K562 (cell line): ENCODE data around the gene KAZALD1. TPM values are rescaled to one million over a fixed set of nuclear protein-coding genes. Genes with fewer than 3 reads are reported as not detected.

Experiments
- ATAC-seq: fragments of 200-7000 bp; cut with Tn5 transposase; 3 replicates; pipeline ENCODE4 v1.9.1; 2020; ENCODE audit warnings: moderate library complexity
- BruUV-seq: library from RNA; stranded (reverse); fragments of 400-500 nt; replicated peaks from 2 replicates; lab custom pipeline; 2021; lab: Mats Ljungman, UMichigan
- CTCF ChIA-PET: fragments of 300-600 bp; formaldehyde crosslinking; extraction: SDS; loops from one replicate; lab custom pipeline; 2021; ENCODE audit warnings: low intra/inter-chr PET ratio; lab: Yijun Ruan, JAX
- POLR2A ChIA-PET: fragments of 300-600, 350-650 bp; sonication (Branson Sonifier 250); formaldehyde crosslinking; extraction: SDS; loops from one replicate; lab custom pipeline; 2021; ENCODE audit warnings: antibody characterized with exemption, inconsistent platforms; lab: Yijun Ruan, JAX
- DNase-seq, 4 experiments: peaks; one replicate each; pipeline versions ENCODE4 v3.0.0 to v3.0.0-alpha.2; 2011 to 2018; ENCODE audit warnings: low spot score in 3 of 4, mixed read lengths in 3 of 4; ENCODE audit errors: extremely low read depth in 1 of 4
- FAIRE-seq: peaks from 2 replicates; lab custom pipeline; 2011; peaks lifted over from hg19 to GRCh38; lab: Jason Lieb, UNC
- H2AFZ ChIP-seq: 2 replicates; pipeline ENCODE4 v1.6.0; 2011; ENCODE audit warnings: low read depth, low read length, control low read depth, inconsistent platforms
- H3K27ac ChIP-seq: fragments of 200-600 bp; 3 replicates; pipeline ENCODE4 v1.8.0; 2011; ENCODE audit warnings: low read depth, mild to moderate bottlenecking, control low read depth, inconsistent platforms, low read length, moderate library complexity, mixed read lengths; ENCODE audit errors: extremely low read depth
- H3K27me3 ChIP-seq, 2 experiments: fragments of 300-600 bp in 1 of 2; 2 replicates in 1 of 2; 3 replicates in 1 of 2; pipeline versions ENCODE4 v1.6.0 to v1.8.0; 2011; ENCODE audit warnings: inconsistent platforms in 2 of 2, low read length in 2 of 2, mild to moderate bottlenecking in 1 of 2, mixed read lengths in 1 of 2, moderate library complexity in 1 of 2; ENCODE audit not compliant: control insufficient read depth in 2 of 2, insufficient read depth in 2 of 2
- H3K36me3 ChIP-seq: fragments of 300-600 bp; 3 replicates; pipeline ENCODE4 v1.8.0; 2011; ENCODE audit warnings: mild to moderate bottlenecking, low read length, inconsistent platforms; ENCODE audit not compliant: control insufficient read depth, insufficient read depth
- H3K4me1 ChIP-seq, 2 experiments: fragments of 200-600 bp in 1 of 2; replicated peaks in 1 of 2; 2 replicates in 1 of 2; 3 replicates in 1 of 2; pipeline versions ENCODE4 v1.5.1 to v1.8.0; 2011; ENCODE audit warnings: inconsistent platforms in 2 of 2, low read length in 2 of 2, mild to moderate bottlenecking in 1 of 2, mixed read lengths in 1 of 2, moderate library complexity in 1 of 2; ENCODE audit not compliant: control insufficient read depth in 2 of 2, insufficient read depth in 2 of 2
- H3K4me2 ChIP-seq: 2 replicates; pipeline ENCODE4 v1.6.1; 2011; ENCODE audit warnings: low read length, control low read depth, inconsistent platforms, mixed read lengths; ENCODE audit not compliant: insufficient read depth
- H3K4me3 ChIP-seq: fragments of 200-600 bp; sonication (generic), shearing (Covaris generic); 2 replicates; pipeline ENCODE4 v1.5.1; 2016; ENCODE audit warnings: control low read depth, inconsistent platforms
- H3K79me2 ChIP-seq: fragments of 200-600 bp; 3 replicates; pipeline ENCODE4 v1.8.0; 2011; ENCODE audit warnings: low read length, inconsistent platforms; ENCODE audit not compliant: control insufficient read depth, insufficient read depth
- H3K9ac ChIP-seq, 2 experiments: 2 replicates each; pipeline versions ENCODE4 v1.6.0 to v1.6.1; 2011; ENCODE audit warnings: low read depth in 2 of 2, low read length in 2 of 2, control low read depth in 1 of 2, inconsistent platforms in 1 of 2, mild to moderate bottlenecking in 1 of 2, mixed read lengths in 1 of 2; ENCODE audit not compliant: insufficient read depth in 1 of 2
- H3K9me1 ChIP-seq: one replicate; pipeline ENCODE4 v1.6.0; 2011; ENCODE audit warnings: inconsistent platforms, mild to moderate bottlenecking, low read length, moderate library complexity; ENCODE audit not compliant: control insufficient read depth, insufficient read depth
- H3K9me3 ChIP-seq: replicated peaks from 2 replicates; pipeline ENCODE4 v1.5.1; 2011; ENCODE audit warnings: low read depth, low read length, inconsistent platforms; ENCODE audit not compliant: control insufficient read depth, insufficient read depth
- H4K20me1 ChIP-seq: replicated peaks from 2 replicates; pipeline ENCODE4 v1.6.1; 2011; ENCODE audit warnings: low read length, inconsistent platforms, mixed read lengths; ENCODE audit not compliant: control insufficient read depth, insufficient read depth
- BDP1 ChIP-seq: IDR thresholded peaks from 3 replicates; pipeline ENCODE4 v1.6.1; 2011; ENCODE audit not compliant: insufficient read length, insufficient read depth
- FOXM1 ChIP-seq, 2 experiments: fragments of 450-650 bp in 1 of 2; sonication (generic) in 1 of 2; formaldehyde crosslinking in 1 of 2; IDR thresholded peaks; 2 replicates each; pipeline versions ENCODE4 v1.6.1 to v1.9.0; 2017 to 2022; ENCODE audit warnings: low read depth in 2 of 2, mild to moderate bottlenecking in 2 of 2, missing genetic modification reagents in 1 of 2, moderate library complexity in 1 of 2
- GATAD2B ChIP-seq: fragments of 450-650 bp; IDR thresholded peaks from 2 replicates; pipeline ENCODE4 v1.6.1; 2017; ENCODE audit warnings: mild to moderate bottlenecking, borderline replicate concordance
- KDM1A ChIP-seq, 2 experiments: fragments of 450-650 bp; IDR thresholded peaks; 2 replicates each; pipeline ENCODE4 v1.6.1; 2016; ENCODE audit warnings: mild to moderate bottlenecking in 2 of 2
- MEF2D ChIP-seq: conservative IDR thresholded peaks from 2 replicates; pipeline ENCODE4 v1.6.1; 2016; ENCODE audit warnings: low read depth, missing genetic modification characterization, missing compliant biosample characterization
- RNF2 ChIP-seq: sonication (generic); IDR thresholded peaks from 2 replicates; pipeline ENCODE4 v1.6.1; 2016
- TCF3 ChIP-seq: sonication (generic); formaldehyde crosslinking; IDR thresholded peaks from 2 replicates; pipeline ENCODE4 v1.4.0; 2020; ENCODE audit warnings: mild to moderate bottlenecking, missing genetic modification reagents
- TEAD4 ChIP-seq, 2 experiments: sonication (generic) in 1 of 2; formaldehyde crosslinking in 1 of 2; IDR thresholded peaks; 2 replicates each; pipeline versions ENCODE4 v1.6.1 to v1.8.0; 2012 to 2022; ENCODE audit warnings: borderline replicate concordance in 1 of 2, inconsistent platforms in 1 of 2, low read length in 1 of 2, mild to moderate bottlenecking in 1 of 2, missing genetic modification reagents in 1 of 2
- ZNF445 ChIP-seq: fragments of 250-450 bp; sonication (Bioruptor Pico); IDR thresholded peaks from 2 replicates; pipeline ENCODE4 v1.4.0; 2020; ENCODE audit warnings: low read depth, mild to moderate bottlenecking, moderate library complexity
- WGBS: fragments of 100-300 bp; shearing (Covaris generic); methylation state at CpG from one replicate; pipeline ENCODE4 v1.1.6; 2016; ENCODE audit warnings: low coverage, mixed read lengths; ENCODE audit not compliant: insufficient coverage; ENCODE audit errors: missing lambda C conversion rate; 5-methylcytosine and 5-hydroxymethylcytosine counted together
- in situ Hi-C: fragments of 300-500 bp; cut with MboI; formaldehyde crosslinking; loops from 4 replicates; pipeline ENCODE4 v1.15.0; 2018; ENCODE audit warnings: inconsistent platforms, mixed read lengths
- intact Hi-C: fragments of 100-400 bp; cut with micrococcal nuclease; formaldehyde crosslinking; loops from 2 replicates; pipeline ENCODE4 v1.14.2; 2022
- polyA plus RNA-seq, 8 experiments: library from polyadenylated mRNA; depleted of rRNA in 4 of 8; stranded (reverse) in 5 of 8; unstranded in 3 of 8; fragments of >200 nt; fragmentation: Nextera tagmentation in 2 of 8; fragmentation: Illumina TruSeq in 1 of 8; extraction: Ambion mirVana in 2 of 8; extraction: Trizol in 1 of 8; gene quantifications; 2 replicates each; pipeline versions ENCODE4 v1.2.1 to v1.2.3, GENCODE V29; 2011 to 2014; ENCODE audit warnings: inconsistent platforms in 1 of 8, missing spikeins in 1 of 8
- total RNA-seq, 7 experiments: library from RNA; depleted of rRNA in 6 of 7; stranded (reverse); fragments of >200 nt in 6 of 7; fragmentation: Illumina TruSeq in 2 of 7; extraction: Trizol in 2 of 7; gene quantifications; 2 replicates each; pipeline versions ENCODE4 v1.2.1 to v1.2.3, GENCODE V29; 2011 to 2021; ENCODE audit warnings: low replicate concordance in 1 of 7
- TF ChIP-seq, protein P1 (sequence below): fragments of 200-800 bp; sonication (Bioruptor generic); IDR thresholded peaks from 2 replicates; pipeline ENCODE4 v1.6.1; 2017; ENCODE audit warnings: missing genetic modification characterization, missing compliant biosample characterization
- TF ChIP-seq, protein P2 (sequence below), 2 experiments: fragments of 450-650 bp; IDR thresholded peaks; 2 replicates each; pipeline ENCODE4 v1.6.1; 2016; ENCODE audit warnings: mild to moderate bottlenecking in 2 of 2, borderline replicate concordance in 1 of 2, low read depth in 1 of 2, moderate library complexity in 1 of 2

The KAZALD1 gene
- total and polyA plus RNA-seq, 9 of the 15 experiments (the other 6 are each of a cell fraction or from before 2014, with no cell fraction given) = 0.15 to 10.0 (median 4.9) TPM

DNA sequence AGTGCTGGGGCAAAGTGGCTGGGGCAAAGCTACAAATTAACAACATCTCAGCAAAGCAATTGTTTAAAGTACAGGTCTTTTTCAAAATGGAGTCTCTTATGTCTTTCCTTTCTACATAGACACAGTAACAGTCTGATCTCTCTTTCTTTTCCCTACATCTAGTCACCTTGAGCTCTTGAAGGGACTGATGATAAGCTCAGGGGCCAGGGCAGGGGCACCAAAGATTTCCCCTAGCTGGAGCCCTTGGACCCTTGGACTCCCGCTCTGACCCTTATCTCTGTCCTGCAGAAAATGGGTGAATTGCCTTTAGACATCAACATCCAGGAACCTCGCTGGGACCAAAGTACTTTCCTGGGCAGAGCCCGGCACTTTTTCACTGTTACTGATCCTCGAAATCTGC is 27.4 kb upstream of the KAZALD1 start (continued):
- TF ChIP-seq KDM1A (IDR thresholded peaks at IDR 0.05) (peak in 1 of 2 experiments; percentile 29; a peak in 1 of 4 replicates), MEF2D (tag) (0 out of 2 replicates have a peak, but pooled peaks have one; percentile 47), TCF3 (peak; percentile 34; the same call in 1 of the 2 replicates)
- TF ChIP-seq, protein P1, sequence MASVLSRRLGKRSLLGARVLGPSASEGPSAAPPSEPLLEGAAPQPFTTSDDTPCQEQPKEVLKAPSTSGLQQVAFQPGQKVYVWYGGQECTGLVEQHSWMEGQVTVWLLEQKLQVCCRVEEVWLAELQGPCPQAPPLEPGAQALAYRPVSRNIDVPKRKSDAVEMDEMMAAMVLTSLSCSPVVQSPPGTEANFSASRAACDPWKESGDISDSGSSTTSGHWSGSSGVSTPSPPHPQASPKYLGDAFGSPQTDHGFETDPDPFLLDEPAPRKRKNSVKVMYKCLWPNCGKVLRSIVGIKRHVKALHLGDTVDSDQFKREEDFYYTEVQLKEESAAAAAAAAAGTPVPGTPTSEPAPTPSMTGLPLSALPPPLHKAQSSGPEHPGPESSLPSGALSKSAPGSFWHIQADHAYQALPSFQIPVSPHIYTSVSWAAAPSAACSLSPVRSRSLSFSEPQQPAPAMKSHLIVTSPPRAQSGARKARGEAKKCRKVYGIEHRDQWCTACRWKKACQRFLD (CRISPR knock-in tag) = 0 out of 2 replicates have a peak, but pooled peaks have one; percentile 45

DNA sequence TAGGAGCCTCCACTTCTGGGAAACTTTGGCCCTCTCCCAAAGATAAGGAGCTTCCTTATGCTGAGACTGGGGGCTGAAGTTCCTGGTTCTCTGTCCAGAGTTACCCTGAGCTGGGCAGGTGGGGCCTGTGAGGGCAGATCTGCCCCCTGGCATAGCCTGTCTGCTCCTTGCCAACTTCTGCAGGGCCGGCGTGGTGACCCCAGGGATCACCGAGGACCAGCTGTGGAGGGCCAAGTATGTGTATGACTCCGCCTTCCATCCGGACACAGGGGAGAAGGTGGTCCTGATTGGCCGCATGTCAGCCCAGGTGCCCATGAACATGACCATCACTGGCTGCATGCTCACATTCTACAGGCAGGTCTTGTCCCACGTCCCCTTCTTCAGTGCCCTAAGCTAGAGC is 26.5 kb upstream of the KAZALD1 start:
- DNase-seq (no peak), ATAC-seq (no peak), FAIRE-seq (no peak)
- in situ Hi-C loops (no loop called here), intact Hi-C loops (loop anchor here (10.0 kb wide), 1 partner anchor 409 kb away; no protein-coding TSS in a partner anchor)
- CTCF ChIA-PET = no interaction called here
- Histone ChIP-seq H3K4me1 (peaks cover 12 to 34% of the 10 kb centered on the region in 2 experiments; a peak in 4 of 5 replicates), H2AFZ (no peak overlapping the region), H3K9me1 (no peaks in the 10 kb centered on the region), H3K79me2 (no peaks in the 10 kb centered on the region), H3K9ac (0 out of 4 replicates have a peak overlapping the region, but pooled peaks of 1 of the 2 experiments have one; percentile 35), H4K20me1 (no peaks in the 10 kb centered on the region), H3K4me3 (no peak overlapping the region), H3K27ac (no peak overlapping the region), H3K27me3 (no peaks in the 10 kb centered on the region), H3K4me2 (no peak overlapping the region), H3K9me3 (no peaks in the 10 kb centered on the region), H3K36me3 (no peaks in the 10 kb centered on the region)
- 54% methylated on average over 7 of the region's 7 CpGs for WGBS
- POLR2A ChIA-PET = interaction anchor here (1.4 kb wide), 1 partner anchor 24 kb away, joined by 5 read pairs; no protein-coding TSS in a partner anchor
- no TSS peak for BruUV-seq
- TF ChIP-seq, protein P2, sequence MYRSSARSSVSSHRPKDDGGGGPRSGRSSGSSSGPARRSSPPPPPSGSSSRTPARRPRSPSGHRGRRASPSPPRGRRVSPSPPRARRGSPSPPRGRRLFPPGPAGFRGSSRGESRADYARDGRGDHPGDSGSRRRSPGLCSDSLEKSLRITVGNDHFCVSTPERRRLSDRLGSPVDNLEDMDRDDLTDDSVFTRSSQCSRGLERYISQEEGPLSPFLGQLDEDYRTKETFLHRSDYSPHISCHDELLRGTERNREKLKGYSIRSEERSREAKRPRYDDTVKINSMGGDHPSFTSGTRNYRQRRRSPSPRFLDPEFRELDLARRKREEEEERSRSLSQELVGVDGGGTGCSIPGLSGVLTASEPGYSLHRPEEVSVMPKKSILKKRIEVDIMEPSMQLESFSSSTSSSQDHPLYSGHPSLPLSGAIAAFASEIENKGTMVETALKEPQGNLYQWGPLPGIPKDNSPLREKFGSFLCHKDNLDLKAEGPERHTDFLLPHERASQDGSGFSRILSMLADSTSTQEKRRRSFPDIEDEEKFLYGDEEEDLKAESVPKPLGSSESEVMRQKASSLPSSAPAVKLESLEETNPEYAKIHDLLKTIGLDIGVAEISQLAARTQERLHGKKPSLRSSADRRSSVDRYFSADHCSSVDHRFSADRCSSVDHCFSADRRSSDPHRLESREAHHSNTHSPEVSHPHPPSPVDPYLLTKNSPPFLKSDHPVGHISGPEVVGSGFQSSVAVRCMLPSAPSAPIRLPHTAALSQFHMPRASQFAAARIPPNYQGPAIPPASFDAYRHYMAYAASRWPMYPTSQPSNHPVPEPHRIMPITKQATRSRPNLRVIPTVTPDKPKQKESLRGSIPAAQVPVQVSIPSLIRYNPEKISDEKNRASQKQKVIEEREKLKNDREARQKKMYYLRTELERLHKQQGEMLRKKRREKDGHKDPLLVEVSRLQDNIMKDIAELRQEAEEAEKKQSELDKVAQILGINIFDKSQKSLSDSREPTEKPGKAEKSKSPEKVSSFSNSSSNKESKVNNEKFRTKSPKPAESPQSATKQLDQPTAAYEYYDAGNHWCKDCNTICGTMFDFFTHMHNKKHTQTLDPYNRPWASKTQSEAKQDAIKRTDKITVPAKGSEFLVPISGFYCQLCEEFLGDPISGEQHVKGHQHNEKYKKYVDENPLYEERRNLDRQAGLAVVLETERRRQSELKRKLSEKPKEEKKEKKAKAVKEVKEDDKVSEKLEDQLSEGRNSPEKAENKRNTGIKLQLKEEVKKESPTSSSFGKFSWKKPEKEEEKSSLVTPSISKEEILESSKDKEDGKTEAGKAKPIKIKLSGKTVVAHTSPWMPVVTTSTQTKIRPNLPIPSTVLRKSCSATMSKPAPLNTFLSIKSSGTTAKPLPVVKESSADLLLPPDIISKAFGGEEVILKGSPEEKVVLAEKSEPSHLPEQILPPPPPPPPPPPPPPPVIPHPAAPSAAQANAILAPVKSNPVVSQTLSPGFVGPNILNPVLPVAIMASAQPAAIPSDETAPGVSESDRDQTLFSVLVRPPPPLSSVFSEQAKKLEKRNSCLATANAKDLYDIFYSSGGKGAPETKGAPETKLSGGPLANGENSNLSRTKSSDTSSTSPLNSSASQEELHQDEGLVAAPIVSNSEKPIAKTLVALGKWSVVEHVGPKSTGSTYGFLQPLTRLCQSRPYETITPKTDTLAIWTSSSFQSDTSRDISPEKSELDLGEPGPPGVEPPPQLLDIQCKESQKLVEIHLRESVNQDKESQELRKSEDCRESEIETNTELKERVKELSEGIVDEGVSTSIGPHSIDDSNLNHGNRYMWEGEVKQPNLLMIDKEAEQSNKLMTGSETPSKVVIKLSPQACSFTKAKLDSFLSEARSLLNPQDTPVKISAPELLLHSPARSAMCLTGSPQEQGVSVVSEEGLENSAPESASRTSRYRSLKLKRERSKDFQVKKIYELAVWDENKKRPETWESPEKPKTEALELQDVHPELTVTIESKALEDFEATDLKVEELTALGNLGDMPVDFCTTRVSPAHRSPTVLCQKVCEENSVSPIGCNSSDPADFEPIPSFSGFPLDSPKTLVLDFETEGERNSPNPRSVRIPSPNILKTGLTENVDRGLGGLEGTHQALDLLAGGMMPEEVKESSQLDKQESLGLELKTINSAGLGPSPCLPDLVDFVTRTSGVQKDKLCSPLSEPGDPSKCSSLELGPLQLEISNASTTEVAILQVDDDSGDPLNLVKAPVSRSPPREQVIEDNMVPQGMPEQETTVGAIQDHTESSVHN (IDR thresholded peaks at IDR 0.05; ENCODE audit: borderline replicate concordance in 1 of 2, low read depth in 1 of 2) = no peak
- no peak for TF ChIP-seq GATAD2B
- no peak for TF ChIP-seq FOXM1 (IDR thresholded peaks at IDR 0.05; ENCODE audit: low read depth)
- TF ChIP-seq FOXM1 (CRISPR knock-in tag; IDR thresholded peaks at IDR 0.05; ENCODE audit: low read depth) = no peak
- no peak for TF ChIP-seq TEAD4 (IDR thresholded peaks at IDR 0.05; ENCODE audit: low read length)
- TF ChIP-seq TEAD4 (CRISPR knock-in tag; IDR thresholded peaks at IDR 0.05; ENCODE audit: borderline replicate concordance) = no peak
- TF ChIP-seq ZNF445 (CRISPR knock-in tag) = no peak
- no peak for TF ChIP-seq RNF2
- no peak for TF ChIP-seq BDP1
